DOHH2 (cell line): Measurements from ENCODE around the gene OLFM1.
"Not testable (repeated sequence)": the region's sequence is repeated elsewhere in the genome, so short reads cannot be mapped to it uniquely, and the experiment has no call there.

Experiments used
- H3F3A ChIP-seq: fragments of 200-600 bp; sonication (generic), shearing (Covaris generic); 2 replicates; pipeline ENCODE4 v1.6.0; 2016; ENCODE audit warnings: antibody characterized with exemption, mild to moderate bottlenecking; ENCODE audit not compliant: control insufficient read depth, insufficient read depth
- H3K27ac ChIP-seq: fragments of 200-600 bp; sonication (generic); 2 replicates; pipeline ENCODE4 v1.5.1; 2014; ENCODE audit warnings: low read depth, mild to moderate bottlenecking, low read length, moderate library complexity
- H3K27me3 ChIP-seq: fragments of 200-600 bp; sonication (generic); 2 replicates; pipeline ENCODE4 v1.6.1; 2014; ENCODE audit warnings: mild to moderate bottlenecking, low read length, mixed read lengths; ENCODE audit not compliant: control insufficient read depth
- H3K36me3 ChIP-seq: fragments of 200-600 bp; sonication (generic); 2 replicates; pipeline ENCODE4 v1.6.1; 2014; ENCODE audit warnings: mild to moderate bottlenecking, low read length, moderate library complexity, mixed read lengths; ENCODE audit not compliant: control insufficient read depth
- H3K4me1 ChIP-seq: fragments of 200-600 bp; sonication (generic); 2 replicates; pipeline ENCODE4 v1.6.1; 2014; ENCODE audit warnings: mild to moderate bottlenecking, low read length, mixed read lengths; ENCODE audit not compliant: control insufficient read depth
- H3K4me2 ChIP-seq: fragments of 200-600 bp; sonication (generic); 2 replicates; pipeline ENCODE4 v1.6.0; 2014; ENCODE audit warnings: mild to moderate bottlenecking, low read length, moderate library complexity
- H3K4me3 ChIP-seq: fragments of 200-600 bp; sonication (generic); 2 replicates; pipeline ENCODE4 v1.5.1; 2014; ENCODE audit warnings: mild to moderate bottlenecking, low read length, mixed read lengths
- H3K79me2 ChIP-seq: fragments of 200-600 bp; sonication (generic); 2 replicates; pipeline ENCODE4 v1.6.1; 2014; ENCODE audit warnings: mild to moderate bottlenecking, low read length, mixed read lengths; ENCODE audit not compliant: control insufficient read depth
- H3K9me2 ChIP-seq: fragments of 200-600 bp; sonication (generic); replicated peaks from 2 replicates; pipeline ENCODE4 v1.6.1; 2014; ENCODE audit warnings: mild to moderate bottlenecking, low read length, mixed read lengths; ENCODE audit not compliant: control insufficient read depth
- H3K9me3 ChIP-seq: fragments of 200-600 bp; sonication (generic); 2 replicates; pipeline ENCODE4 v1.6.1; 2014; ENCODE audit warnings: antibody characterized with exemption, low read length, mixed read lengths; ENCODE audit not compliant: control insufficient read depth, insufficient read depth
- H4K20me1 ChIP-seq: fragments of 200-600 bp; sonication (generic); 2 replicates; pipeline ENCODE4 v1.6.0; 2014; ENCODE audit warnings: low read depth, mild to moderate bottlenecking, antibody characterized with exemption, low read length, moderate library complexity; ENCODE audit not compliant: control insufficient read depth, insufficient read depth
- EZH2phosphoT487 ChIP-seq: fragments of 200-600 bp; sonication (generic); IDR thresholded peaks from 2 replicates; pipeline ENCODE4 v1.6.1; 2017; ENCODE audit warnings: borderline replicate concordance, mild to moderate bottlenecking, antibody characterized with exemption, low read length, moderate library complexity, mixed read lengths
- TF ChIP-seq, protein P1 (sequence below): fragments of 200-600 bp; sonication (generic); IDR thresholded peaks from one replicate; pipeline ENCODE4 v1.5.1; 2014; ENCODE audit warnings: antibody characterized with exemption, mild to moderate bottlenecking, low read depth, low read length; ENCODE audit not compliant: poor library complexity, severe bottlenecking

The OLFM1 gene

DNA sequence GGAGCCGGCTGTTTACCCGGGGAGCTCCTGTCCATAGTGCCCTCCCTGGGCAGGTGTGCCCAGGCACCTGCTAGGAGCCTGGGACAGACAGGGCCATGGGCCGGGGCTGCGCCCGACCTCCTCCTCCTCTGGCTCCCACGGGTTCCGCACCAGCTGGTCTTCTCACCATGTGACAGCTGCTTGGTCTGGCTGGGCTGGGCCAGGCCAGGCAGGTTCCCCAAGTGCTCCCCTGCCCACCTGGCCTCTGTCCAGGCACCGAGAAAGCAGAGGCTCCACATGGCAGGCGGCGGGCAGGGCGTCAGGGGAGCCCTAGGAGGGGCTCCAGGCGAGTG is 60.0 kb downstream of the OLFM1 start:
- H3K27ac ChIP-seq, result no peak overlapping the region
- H3F3A ChIP-seq, result no peaks in the 10 kb centered on the region
- H3K9me3 ChIP-seq, result no peaks in the 10 kb centered on the region
- H3K27me3 ChIP-seq, result no peaks in the 10 kb centered on the region
- H3K9me2 ChIP-seq, result no peaks in the 10 kb centered on the region
- TF ChIP-seq, protein P1, sequence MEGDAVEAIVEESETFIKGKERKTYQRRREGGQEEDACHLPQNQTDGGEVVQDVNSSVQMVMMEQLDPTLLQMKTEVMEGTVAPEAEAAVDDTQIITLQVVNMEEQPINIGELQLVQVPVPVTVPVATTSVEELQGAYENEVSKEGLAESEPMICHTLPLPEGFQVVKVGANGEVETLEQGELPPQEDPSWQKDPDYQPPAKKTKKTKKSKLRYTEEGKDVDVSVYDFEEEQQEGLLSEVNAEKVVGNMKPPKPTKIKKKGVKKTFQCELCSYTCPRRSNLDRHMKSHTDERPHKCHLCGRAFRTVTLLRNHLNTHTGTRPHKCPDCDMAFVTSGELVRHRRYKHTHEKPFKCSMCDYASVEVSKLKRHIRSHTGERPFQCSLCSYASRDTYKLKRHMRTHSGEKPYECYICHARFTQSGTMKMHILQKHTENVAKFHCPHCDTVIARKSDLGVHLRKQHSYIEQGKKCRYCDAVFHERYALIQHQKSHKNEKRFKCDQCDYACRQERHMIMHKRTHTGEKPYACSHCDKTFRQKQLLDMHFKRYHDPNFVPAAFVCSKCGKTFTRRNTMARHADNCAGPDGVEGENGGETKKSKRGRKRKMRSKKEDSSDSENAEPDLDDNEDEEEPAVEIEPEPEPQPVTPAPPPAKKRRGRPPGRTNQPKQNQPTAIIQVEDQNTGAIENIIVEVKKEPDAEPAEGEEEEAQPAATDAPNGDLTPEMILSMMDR, result no peak
- TF ChIP-seq EZH2phosphoT487, result no peak
- H3K4me2 ChIP-seq, result no peak overlapping the region
- no peaks in the 10 kb centered on the region for H3K36me3 ChIP-seq
- no peak overlapping the region for H3K4me3 ChIP-seq
- H3K79me2 ChIP-seq, result no peaks in the 10 kb centered on the region
- no peaks in the 10 kb centered on the region for H4K20me1 ChIP-seq
- H3K4me1 ChIP-seq, result no peaks in the 10 kb centered on the region

DNA sequence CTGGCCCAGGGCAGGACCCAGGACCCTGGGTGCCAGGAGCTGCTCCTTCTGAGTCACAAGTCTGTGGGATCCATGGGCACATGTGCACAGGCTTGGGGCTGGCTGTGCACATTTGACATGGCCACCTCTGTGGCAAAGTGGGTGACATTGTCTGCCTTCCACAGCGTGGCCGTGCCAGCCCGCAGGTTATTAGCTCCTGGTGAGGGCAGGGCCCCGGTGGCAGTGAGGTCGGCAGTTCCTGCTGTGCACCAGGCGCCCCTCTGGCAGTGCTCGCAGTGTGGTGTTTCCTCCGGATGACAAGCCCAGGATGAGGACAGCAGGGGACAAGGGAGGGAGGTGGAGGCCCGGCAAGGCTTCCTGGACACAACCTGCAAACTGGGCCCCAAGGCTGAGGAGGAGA is 60.5 kb downstream of the OLFM1 start:
- H3K27ac ChIP-seq, result no peak overlapping the region
- H3K4me3 ChIP-seq, result no peak overlapping the region
- H3K36me3 ChIP-seq, result no peaks in the 10 kb centered on the region
- no peaks in the 10 kb centered on the region for H3F3A ChIP-seq
- no peaks in the 10 kb centered on the region for H4K20me1 ChIP-seq
- no peak overlapping the region for H3K4me2 ChIP-seq
- no peaks in the 10 kb centered on the region for H3K27me3 ChIP-seq
- H3K9me3 ChIP-seq, result no peaks in the 10 kb centered on the region
- no peaks in the 10 kb centered on the region for H3K9me2 ChIP-seq
- no peaks in the 10 kb centered on the region for H3K4me1 ChIP-seq
- TF ChIP-seq, protein P1, result no peak
- no peak for TF ChIP-seq EZH2phosphoT487
- H3K79me2 ChIP-seq, result no peaks in the 10 kb centered on the region

DNA sequence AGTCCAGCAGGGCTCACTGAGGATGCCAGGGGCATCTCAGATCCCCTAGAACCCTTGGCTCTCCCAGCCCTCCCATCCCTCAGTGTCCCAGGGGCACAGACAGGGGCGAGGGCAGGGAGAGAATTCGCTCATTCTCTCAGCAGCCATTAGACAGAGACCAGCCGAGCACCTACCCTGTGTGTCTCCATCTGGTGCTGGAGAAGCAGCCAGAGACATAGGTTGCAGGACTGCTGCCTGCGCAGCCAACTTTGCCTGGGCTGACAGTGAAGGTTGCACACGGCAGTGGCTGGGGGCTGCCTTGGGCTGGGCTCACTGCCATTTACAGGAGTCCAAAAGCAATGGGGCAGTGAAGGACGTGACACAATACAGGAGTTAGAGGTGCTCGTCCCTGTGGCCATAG is 60.9 kb downstream of the OLFM1 start:
- no peak overlapping the region for H3K4me2 ChIP-seq
- no peaks in the 10 kb centered on the region for H4K20me1 ChIP-seq
- no peaks in the 10 kb centered on the region for H3K79me2 ChIP-seq
- H3K4me3 ChIP-seq, result no peak overlapping the region
- TF ChIP-seq, protein P1, result no peak
- no peak for TF ChIP-seq EZH2phosphoT487
- H3K36me3 ChIP-seq, result no peaks in the 10 kb centered on the region
- no peak overlapping the region for H3K27ac ChIP-seq
- H3K9me2 ChIP-seq, result no peaks in the 10 kb centered on the region
- no peaks in the 10 kb centered on the region for H3K9me3 ChIP-seq
- no peaks in the 10 kb centered on the region for H3K27me3 ChIP-seq
- H3K4me1 ChIP-seq, result no peaks in the 10 kb centered on the region
- H3F3A ChIP-seq, result no peaks in the 10 kb centered on the region

DNA sequence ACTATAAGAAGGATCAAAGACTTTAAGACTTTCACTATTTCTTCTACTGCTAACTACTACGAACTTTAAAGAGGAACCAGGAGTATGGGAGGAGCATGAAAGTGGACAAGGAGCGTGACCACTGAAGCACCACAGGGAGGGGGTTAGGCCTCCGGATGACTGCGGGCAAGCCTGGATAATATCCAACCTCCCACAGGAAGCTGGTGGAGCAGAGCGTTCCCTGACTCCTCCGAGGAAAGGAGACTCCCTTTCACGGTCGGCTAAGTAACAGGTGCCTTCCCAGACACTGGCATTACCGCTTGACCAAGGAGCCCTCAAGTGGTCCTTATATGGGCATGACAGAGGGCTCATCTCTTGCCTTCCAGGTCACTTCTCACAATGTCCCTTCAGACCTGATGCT is 62.4 kb downstream of the OLFM1 start:
- not testable (repeated sequence) for H3K4me2 ChIP-seq, H3K36me3 ChIP-seq, H4K20me1 ChIP-seq, H3K27me3 ChIP-seq, H3K9me2 ChIP-seq, H3K4me1 ChIP-seq, H3K79me2 ChIP-seq, H3K4me3 ChIP-seq, H3K27ac ChIP-seq, H3F3A ChIP-seq, H3K9me3 ChIP-seq
